GM23338 (cell line): ENCODE results near the gene CIRBP. TPM values are rescaled to one million over a fixed set of nuclear protein-coding genes. Genes with fewer than 3 reads are reported as not detected.

Experiments
- ATAC-seq: fragments of 200-7000 bp; cut with Tn5 transposase; 3 replicates; pipeline ENCODE4 v1.9.1; 2020
- DNase-seq: peaks from one replicate; pipeline ENCODE4 v3.0.0-alpha.2; 2015; ENCODE audit warnings: low spot score
- H2AFZ ChIP-seq: fragments of 200-600 bp; sonication (generic); 2 replicates; pipeline ENCODE4 v1.8.0; 2016; ENCODE audit warnings: antibody characterized with exemption, mild to moderate bottlenecking, moderate library complexity
- H3F3A ChIP-seq: fragments of 200-600 bp; sonication (generic); replicated peaks from 2 replicates; pipeline ENCODE4 v1.8.0; 2017; ENCODE audit warnings: antibody characterized with exemption, mixed run types, low read depth
- H3K27ac ChIP-seq: fragments of 200-600 bp; sonication (generic); 2 replicates; pipeline ENCODE4 v1.6.1; 2016; ENCODE audit warnings: low read depth
- H3K27me3 ChIP-seq: fragments of 200-600 bp; sonication (generic); 2 replicates; pipeline ENCODE4 v1.8.0; 2016; ENCODE audit warnings: mild to moderate bottlenecking, mixed run types, moderate library complexity; ENCODE audit not compliant: insufficient read depth
- H3K36me3 ChIP-seq: fragments of 200-600 bp; sonication (generic); 2 replicates; pipeline ENCODE4 v1.8.0; 2016; ENCODE audit warnings: mild to moderate bottlenecking; ENCODE audit not compliant: insufficient read depth
- H3K4me1 ChIP-seq: fragments of 200-600 bp; sonication (generic); 2 replicates; pipeline ENCODE4 v1.8.0; 2016; ENCODE audit warnings: mild to moderate bottlenecking, moderate library complexity; ENCODE audit not compliant: insufficient read depth
- H3K4me2 ChIP-seq: fragments of 200-600 bp; sonication (generic); 2 replicates; pipeline ENCODE4 v1.7.1; 2017; ENCODE audit warnings: mixed run types
- H3K4me3 ChIP-seq: fragments of 200-600 bp; sonication (generic); 2 replicates; pipeline ENCODE4 v1.6.1; 2016; ENCODE audit warnings: mixed run types
- H3K79me2 ChIP-seq: fragments of 200-600 bp; sonication (generic); replicated peaks from 2 replicates; pipeline ENCODE4 v1.8.0; 2017; ENCODE audit warnings: mild to moderate bottlenecking; ENCODE audit not compliant: insufficient read depth
- H3K9me2 ChIP-seq: fragments of 200-600 bp; sonication (generic); 2 replicates; pipeline ENCODE4 v1.8.0; 2017; ENCODE audit not compliant: insufficient read depth
- H4K20me1 ChIP-seq: fragments of 200-600 bp; sonication (generic); replicated peaks from 2 replicates; pipeline ENCODE4 v1.8.0; 2017; ENCODE audit warnings: mild to moderate bottlenecking; ENCODE audit not compliant: insufficient read depth
- H3K27ac Mint-ChIP-seq: 2 replicates; pipeline ENCODE4 v1.8.0; 2020; ENCODE audit warnings: inconsistent platforms, mild to moderate bottlenecking, moderate library complexity, mixed read lengths
- H3K27me3 Mint-ChIP-seq: 3 replicates; pipeline ENCODE4 v1.8.0; 2022; ENCODE audit warnings: low read depth, mild to moderate bottlenecking, moderate library complexity, mixed read lengths, inconsistent platforms; ENCODE audit not compliant: insufficient read depth, poor library complexity
- H3K36me3 Mint-ChIP-seq: 3 replicates; pipeline ENCODE4 v1.8.0; 2021; ENCODE audit warnings: low read depth, mild to moderate bottlenecking, inconsistent platforms, moderate library complexity, mixed read lengths
- H3K4me1 Mint-ChIP-seq: 3 replicates; pipeline ENCODE4 v1.8.0; 2020; ENCODE audit warnings: mild to moderate bottlenecking, inconsistent platforms, mixed read lengths
- H3K4me3 Mint-ChIP-seq: 3 replicates; pipeline ENCODE4 v1.8.0; 2021; ENCODE audit warnings: moderate library complexity, mild to moderate bottlenecking, inconsistent platforms, mixed read lengths
- H3K9me3 Mint-ChIP-seq: 3 replicates; pipeline ENCODE4 v1.8.0; 2020; ENCODE audit warnings: moderate library complexity, mild to moderate bottlenecking, inconsistent platforms, mixed read lengths
- POLR2AphosphoS5 ChIP-seq: IDR thresholded peaks from 2 replicates; pipeline ENCODE4 v1.6.1; 2016; ENCODE audit warnings: antibody characterized with exemption, low read depth
- REST ChIP-seq: IDR thresholded peaks from one replicate; pipeline ENCODE4 v1.6.1; 2018; ENCODE audit warnings: antibody characterized with exemption; ENCODE audit not compliant: unreplicated experiment
- STAT1 ChIP-seq: IDR thresholded peaks from one replicate; pipeline ENCODE4 v1.6.1; 2016; ENCODE audit warnings: antibody characterized with exemption; ENCODE audit not compliant: unreplicated experiment
- ZNF114 ChIP-seq: fragments of 250-450 bp; sonication (Bioruptor Pico); IDR thresholded peaks from 2 replicates; pipeline ENCODE4 v1.5.0; 2020; ENCODE audit warnings: mild to moderate bottlenecking, moderate library complexity
- ZNF462 ChIP-seq: fragments of 250-450 bp; sonication (Bioruptor Pico); IDR thresholded peaks from 2 replicates; pipeline ENCODE4 v1.5.0; 2020; ENCODE audit warnings: mild to moderate bottlenecking, moderate library complexity
- polyA plus RNA-seq: library from polyadenylated mRNA; unstranded; fragments of >200 nt; fragmentation: Nextera tagmentation; extraction: Ambion mirVana; gene quantifications from 2 replicates; pipeline ENCODE4 v1.2.1, GENCODE V29; 2016
- total RNA-seq: library from RNA; depleted of rRNA; stranded (reverse); fragments of >200 nt; shearing (Covaris generic); gene quantifications from 2 replicates; pipeline ENCODE4 v1.2.3, GENCODE V29; 2014

Gene CIRBP
- total and polyA plus RNA-seq, 2 experiments from 2014 or later, result 153 to 202 TPM

- no peak for TF ChIP-seq REST
These were observed 32.0 kb upstream of the CIRBP start (continued) for GRCh38 chr19:1237027-1237659.

DNA sequence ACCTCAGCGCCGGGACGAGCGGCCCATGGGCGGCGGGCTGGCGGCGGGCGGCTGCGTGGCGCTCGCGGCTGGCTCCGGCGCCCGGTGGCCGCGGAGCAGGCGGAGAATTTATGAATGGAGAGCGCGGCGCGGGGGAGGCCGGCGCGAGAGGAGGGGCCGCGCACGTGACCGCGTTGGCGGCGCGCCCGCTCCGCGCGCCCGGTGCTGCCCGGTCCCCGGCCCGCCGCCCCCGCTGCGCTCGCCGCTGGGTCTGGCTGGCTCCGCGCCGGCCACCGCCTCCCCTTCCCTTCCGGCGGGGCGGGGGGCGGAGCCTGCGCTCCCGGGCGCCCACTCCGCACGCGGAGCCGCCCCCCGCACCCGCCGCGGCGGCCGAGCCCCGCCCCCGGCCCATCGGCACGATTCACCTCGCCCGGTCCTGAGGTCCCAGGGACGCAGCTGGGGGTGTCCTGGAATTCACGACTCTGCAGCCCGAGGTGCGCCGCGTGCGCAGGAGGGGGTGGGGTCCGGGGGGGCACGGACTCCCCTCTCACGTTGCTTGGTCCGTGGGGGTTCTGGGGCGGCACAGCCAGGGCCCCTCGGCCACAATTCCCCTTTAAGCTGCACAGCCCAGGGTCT is 31.3 kb upstream of the CIRBP start, which contains the start of gene CBARP:
Gene CBARP, minus strand, starts transcription at position 252 of the 615 bp plus-strand sequence. CDS start 1,905 bp downstream, outside the sequence.
- DNase-seq, result no peak
- ATAC-seq, result peak; percentile 7

More for the DNA sequence above, 31.3 kb upstream of the CIRBP start, which contains the start of gene CBARP:
- H3K4me2 ChIP-seq, result peak within 1 kb of the TSS; percentile 90
- H3F3A ChIP-seq, result peaks cover 24% of the 10 kb centered on the region
- TF ChIP-seq STAT1 (no peak), ZNF114 (CRISPR knock-in tag) (no peak), ZNF462 (CRISPR knock-in tag) (no peak), POLR2AphosphoS5 (no peak; the same call in none of the 2 replicates)
- no peak within 1 kb of the TSS for H2AFZ ChIP-seq
- H3K27me3 ChIP-seq, result no peaks in the 10 kb centered on the region
- Mint-ChIP-seq H3K9me3 (no peaks in the 10 kb centered on the region; the same call in 2 of the 3 replicates), H3K27me3 (peaks cover 6% of the 10 kb centered on the region), H3K27ac (no peak within 1 kb of the TSS), H3K36me3 (no peaks in the 10 kb centered on the region), H3K4me3 (peak within 1 kb of the TSS; percentile 79), H3K4me1 (peaks cover 17% of the 10 kb centered on the region)
- no peaks in the 10 kb centered on the region for H3K9me2 ChIP-seq
- H3K36me3 ChIP-seq, result no peaks in the 10 kb centered on the region
- H3K27ac ChIP-seq, result no peak within 1 kb of the TSS
- H3K4me3 ChIP-seq, result peak within 1 kb of the TSS; percentile 83
- H3K79me2 ChIP-seq, result peaks cover 3% of the 10 kb centered on the region
- H3K4me1 ChIP-seq, result peaks cover 12% of the 10 kb centered on the region; the same call in 1 of the 2 replicates
- 0 out of 2 replicates have a peak, but pooled peaks cover 1% of the 10 kb centered on the region for H4K20me1 ChIP-seq
